HCT116 (cell line): ENCODE measurements around the gene FHDC1.

ENCODE experiments used
- ATF3 ChIP-seq: IDR thresholded peaks from 2 replicates; pipeline ENCODE4 v1.6.1; 2012
- CTCF ChIP-seq, 3 experiments: fragments of 200-600 bp in 1 of 3; sonication (generic) in 1 of 3; IDR thresholded peaks in 2 of 3; conservative IDR thresholded peaks in 1 of 3; 2 replicates each; pipeline ENCODE4 v1.5.1; 2012 to 2017; ENCODE audit warnings: low read depth in 2 of 3, low read length in 2 of 3, antibody characterized with exemption in 1 of 3, borderline replicate concordance in 1 of 3, control low read depth in 1 of 3, mild to moderate bottlenecking in 1 of 3, mixed read lengths in 1 of 3, mixed run types in 1 of 3, moderate library complexity in 1 of 3; ENCODE audit not compliant: insufficient read depth in 1 of 3
- EGR1 ChIP-seq: IDR thresholded peaks from 2 replicates; pipeline ENCODE4 v1.6.1; 2012; ENCODE audit warnings: low read depth
- EZH2 ChIP-seq: fragments of 200-600 bp; sonication (generic); IDR thresholded peaks from 2 replicates; pipeline ENCODE4 v1.6.1; 2017; ENCODE audit warnings: antibody characterized with exemption, mixed run types
- EZH2phosphoT487 ChIP-seq: fragments of 200-600 bp; IDR thresholded peaks from 2 replicates; pipeline ENCODE4 v1.6.1; 2018; ENCODE audit warnings: antibody characterized with exemption, borderline replicate concordance
- POLR2A ChIP-seq: IDR thresholded peaks from 2 replicates; pipeline ENCODE4 v1.7.0; 2011; ENCODE audit warnings: borderline replicate concordance; ENCODE audit not compliant: insufficient read depth, insufficient read length; ENCODE audit errors: extremely low read depth
- POLR2AphosphoS5 ChIP-seq: IDR thresholded peaks from 2 replicates; pipeline ENCODE4 v1.6.1; 2011; ENCODE audit warnings: mild to moderate bottlenecking, low read depth, low read length, moderate library complexity
- RAD21 ChIP-seq: IDR thresholded peaks from 2 replicates; pipeline ENCODE4 v1.6.1; 2012; ENCODE audit warnings: low read depth, mild to moderate bottlenecking
- ZFX ChIP-seq: fragments of 450-650 bp; IDR thresholded peaks from 2 replicates; pipeline ENCODE4 v1.6.1; 2017
- TF ChIP-seq, protein P1 (sequence below): IDR thresholded peaks from 2 replicates; pipeline ENCODE4 v1.6.1; 2012

DNA sequence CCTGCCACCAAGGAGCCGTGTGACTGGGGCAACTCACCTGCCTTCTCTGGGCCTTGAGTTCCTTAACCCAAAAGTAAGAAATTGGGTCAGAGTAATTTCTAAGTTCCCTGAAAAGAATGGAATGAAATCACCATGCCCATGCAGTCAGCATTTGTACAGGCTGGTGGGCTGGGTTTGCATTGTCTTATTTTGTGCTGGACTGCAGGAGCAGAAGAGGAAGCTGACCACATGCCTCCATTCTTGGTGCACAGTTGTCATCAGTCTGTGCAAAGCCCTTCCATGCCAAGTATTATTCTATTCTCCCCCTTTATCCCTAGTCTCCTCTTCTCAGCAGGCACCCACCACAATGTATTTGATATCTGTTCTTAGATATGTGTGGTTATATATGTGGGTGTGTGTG, 56.3 kb downstream of the FHDC1 start:
- TF ChIP-seq CTCF (IDR thresholded peaks at IDR 0.05 in 2 of 3, conservative IDR thresholded peaks at IDR 0.05 in 1 of 3; ENCODE audit: borderline replicate concordance in 1 of 3, insufficient read depth in 1 of 3, low read depth in 2 of 3, low read length in 2 of 3) = no peak
- TF ChIP-seq ATF3 = no peak
- no peak for TF ChIP-seq EZH2
- no peak for TF ChIP-seq EGR1
- TF ChIP-seq POLR2A = no peak
- no peak for TF ChIP-seq POLR2AphosphoS5
- no peak for TF ChIP-seq EZH2phosphoT487
- TF ChIP-seq RAD21 = no peak
- TF ChIP-seq, protein P1, sequence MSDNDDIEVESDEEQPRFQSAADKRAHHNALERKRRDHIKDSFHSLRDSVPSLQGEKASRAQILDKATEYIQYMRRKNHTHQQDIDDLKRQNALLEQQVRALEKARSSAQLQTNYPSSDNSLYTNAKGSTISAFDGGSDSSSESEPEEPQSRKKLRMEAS = no peak
- no peak for TF ChIP-seq ZFX
